UCSD-AML1 (cell line): Measurements from ENCODE around the gene SCYL1.
"Not testable (repeated sequence)": the region's sequence is repeated elsewhere in the genome, so short reads cannot be mapped to it uniquely, and the experiment has no call there.

Source experiments
- DNase-seq: peaks from one replicate; lab custom pipeline; 2025; ENCODE audit not compliant: unreplicated experiment; lab: John Stamatoyannopoulos, UW

Gene SCYL1

GRCh38 chr11:65564879-65565559 is 40.1 kb downstream of the SCYL1 start:
- DNase-seq, result not testable (repeated sequence)

- no peak for DNase-seq
These were observed 41.0 kb downstream of the SCYL1 start for GRCh38 chr11:65565624-65566453.

GRCh38 chr11:65569164-65569972 is 44.5 kb downstream of the SCYL1 start:
- DNase-seq, result no peak

GRCh38 chr11:65569973-65570918 is 45.4 kb downstream of the SCYL1 start, which contains the start of gene ZNRD2:
ZNRD2 (plus strand) TSS chr11:65570477; CDS start chr11:65570492, 15 bp downstream.
- peak; percentile 99 for DNase-seq

- DNase-seq, result no peak
These were observed 46.5 kb downstream of the SCYL1 start for GRCh38 chr11:65571420-65571819.

GRCh38 chr11:65571940-65572339 is 47.1 kb downstream of the SCYL1 start:
- peak; percentile 61 for DNase-seq

- peak; percentile 88 for DNase-seq
These were observed 47.6 kb downstream of the SCYL1 start, which contains the start of gene FAM89B for GRCh38 chr11:65572356-65573051. FAM89B (plus strand) TSS chr11:65572538; CDS start chr11:65572670, 132 bp downstream.

- DNase-seq, result no peak
These were observed 48.7 kb downstream of the SCYL1 start for GRCh38 chr11:65573391-65574079.

- peak; percentile 99 for DNase-seq
These were observed 49.4 kb downstream of the SCYL1 start for GRCh38 chr11:65574109-65574810.

- DNase-seq, result no peak
These were observed 50.1 kb downstream of the SCYL1 start for GRCh38 chr11:65574811-65575567.

- DNase-seq, result peak; percentile 85
These were observed 50.8 kb downstream of the SCYL1 start, which contains the start of gene EHBP1L1 for GRCh38 chr11:65575568-65576231. EHBP1L1 (plus strand) TSS chr11:65576053; CDS start chr11:65576303, 250 bp downstream.

- no peak for DNase-seq
These were observed 51.5 kb downstream of the SCYL1 start for GRCh38 chr11:65576232-65576866.

- peak; percentile 75 for DNase-seq
These were observed 52.2 kb downstream of the SCYL1 start for GRCh38 chr11:65576867-65577755.

- DNase-seq, result no peak
These were observed 52.9 kb downstream of the SCYL1 start for GRCh38 chr11:65577756-65578109.

GRCh38 chr11:65578134-65578533 is 53.3 kb downstream of the SCYL1 start:
- no peak for DNase-seq

- no peak for DNase-seq
These were observed 53.8 kb downstream of the SCYL1 start for GRCh38 chr11:65578667-65579066.
